GM21515 (cell line): ENCODE results near the gene SPOP.
"Not testable (repeated sequence)": the region's sequence is repeated elsewhere in the genome, so short reads cannot be mapped to it uniquely, and the experiment has no call there.

Source experiments
- ATAC-seq: cut with Tn5 transposase; IDR thresholded peaks from one replicate; pipeline ENCODE4 v1.9.1; 2021; ENCODE audit not compliant: unreplicated experiment

The SPOP gene

GRCh38 chr17:49553676-49554335 lies 124.1 kb downstream of the SPOP start:
- ATAC-seq = no peak

- no peak for ATAC-seq
Measured at GRCh38 chr17:49552070-49552751, 125.7 kb downstream of the SPOP start.

- no peak for ATAC-seq
Measured at GRCh38 chr17:49551221-49552069, 126.5 kb downstream of the SPOP start.

GRCh38 chr17:49550764-49551163 lies 127.1 kb downstream of the SPOP start:
- not testable (repeated sequence) for ATAC-seq

GRCh38 chr17:49549691-49550678 lies 127.9 kb downstream of the SPOP start:
- ATAC-seq = no peak

GRCh38 chr17:49549311-49549605 lies 128.6 kb downstream of the SPOP start:
- no peak for ATAC-seq
